ENCODE data around the gene MAP6.

The MAP6 gene

GRCh38 chr11:75601494-75601893, 67.3 kb downstream of the MAP6 start:
- no peak overlapping the region for H3K4me3 ChIP-seq (replicated peaks; ENCODE audit: low read depth, low read length)
- no peak for DNase-seq (ENCODE audit: low read depth)
- TF ChIP-seq CTCF (IDR thresholded peaks at IDR 0.05; ENCODE audit: low read length, missing control alignments) = no peak

GRCh38 chr11:75600356-75600755, 68.5 kb downstream of the MAP6 start:
- no peak for DNase-seq (ENCODE audit: low read depth)
- TF ChIP-seq CTCF (IDR thresholded peaks at IDR 0.05; ENCODE audit: low read length, missing control alignments) = no peak

GRCh38 chr11:75598900-75599299, 69.9 kb downstream of the MAP6 start:
- H3K4me3 ChIP-seq (replicated peaks; ENCODE audit: low read depth, low read length) = no peak overlapping the region
- no peak for TF ChIP-seq CTCF (IDR thresholded peaks at IDR 0.05; ENCODE audit: low read length, missing control alignments)
- no peak for DNase-seq (ENCODE audit: low read depth)

More at GRCh38 chr11:75600356-75600755, 68.5 kb downstream of the MAP6 start:
- no peak overlapping the region for H3K4me3 ChIP-seq (replicated peaks; ENCODE audit: low read depth, low read length)

- no peak for TF ChIP-seq CTCF (IDR thresholded peaks at IDR 0.05; ENCODE audit: low read length, missing control alignments)
- no peak overlapping the region for H3K4me3 ChIP-seq (replicated peaks; ENCODE audit: low read depth, low read length)
- DNase-seq (ENCODE audit: low read depth) = no peak
Observed at GRCh38 chr11:75598264-75598663, 70.6 kb downstream of the MAP6 start.

- peak; percentile 44 for DNase-seq (ENCODE audit: low read depth)
- H3K4me3 ChIP-seq (replicated peaks; ENCODE audit: low read depth, low read length) = no peak overlapping the region
- peak; percentile 71 for TF ChIP-seq CTCF (IDR thresholded peaks at IDR 0.05; ENCODE audit: low read length, missing control alignments)
Observed at GRCh38 chr11:75597636-75598035, 71.2 kb downstream of the MAP6 start.

- DNase-seq (ENCODE audit: low read depth) = no peak
- TF ChIP-seq CTCF (IDR thresholded peaks at IDR 0.05; ENCODE audit: low read length, missing control alignments) = no peak
Observed at GRCh38 chr11:75596914-75597313, 71.9 kb downstream of the MAP6 start.

GRCh38 chr11:75595429-75595828, 73.4 kb downstream of the MAP6 start:
- H3K4me3 ChIP-seq (replicated peaks; ENCODE audit: low read depth, low read length) = no peak overlapping the region
- no peak for DNase-seq (ENCODE audit: low read depth)
- TF ChIP-seq CTCF (IDR thresholded peaks at IDR 0.05; ENCODE audit: low read length, missing control alignments) = no peak

More at GRCh38 chr11:75596914-75597313, 71.9 kb downstream of the MAP6 start:
- no peak overlapping the region for H3K4me3 ChIP-seq (replicated peaks; ENCODE audit: low read depth, low read length)

Data from fibroblast of pulmonary artery (primary cell).